K562 (cell line): ENCODE results near the gene MT4. TPM values are rescaled to one million over a fixed set of nuclear protein-coding genes. Genes with fewer than 3 reads are reported as not detected.

Source experiments
- ATAC-seq: fragments of 200-7000 bp; cut with Tn5 transposase; 3 replicates; pipeline ENCODE4 v1.9.1; 2020; ENCODE audit warnings: moderate library complexity
- BruUV-seq: library from RNA; stranded (reverse); fragments of 400-500 nt; replicated peaks from 2 replicates; lab custom pipeline; 2021; lab: Mats Ljungman, UMichigan
- CTCF ChIA-PET: fragments of 300-600 bp; formaldehyde crosslinking; extraction: SDS; loops from one replicate; lab custom pipeline; 2021; ENCODE audit warnings: low intra/inter-chr PET ratio; lab: Yijun Ruan, JAX
- POLR2A ChIA-PET: fragments of 300-600, 350-650 bp; sonication (Branson Sonifier 250); formaldehyde crosslinking; extraction: SDS; loops from one replicate; lab custom pipeline; 2021; ENCODE audit warnings: antibody characterized with exemption, inconsistent platforms; lab: Yijun Ruan, JAX
- DNase-seq, 4 experiments: peaks; one replicate each; pipeline versions ENCODE4 v3.0.0 to v3.0.0-alpha.2; 2011 to 2018; ENCODE audit warnings: low spot score in 3 of 4, mixed read lengths in 3 of 4; ENCODE audit errors: extremely low read depth in 1 of 4
- FAIRE-seq: peaks from 2 replicates; lab custom pipeline; 2011; peaks lifted over from hg19 to GRCh38; lab: Jason Lieb, UNC
- H2AFZ ChIP-seq: 2 replicates; pipeline ENCODE4 v1.6.0; 2011; ENCODE audit warnings: low read depth, low read length, control low read depth, inconsistent platforms
- H3K27ac ChIP-seq: fragments of 200-600 bp; 3 replicates; pipeline ENCODE4 v1.8.0; 2011; ENCODE audit warnings: low read depth, mild to moderate bottlenecking, control low read depth, inconsistent platforms, low read length, moderate library complexity, mixed read lengths; ENCODE audit errors: extremely low read depth
- H3K27me3 ChIP-seq, 2 experiments: fragments of 300-600 bp in 1 of 2; 2 replicates in 1 of 2; 3 replicates in 1 of 2; pipeline versions ENCODE4 v1.6.0 to v1.8.0; 2011; ENCODE audit warnings: inconsistent platforms in 2 of 2, low read length in 2 of 2, mild to moderate bottlenecking in 1 of 2, mixed read lengths in 1 of 2, moderate library complexity in 1 of 2; ENCODE audit not compliant: control insufficient read depth in 2 of 2, insufficient read depth in 2 of 2
- H3K36me3 ChIP-seq: fragments of 300-600 bp; 3 replicates; pipeline ENCODE4 v1.8.0; 2011; ENCODE audit warnings: mild to moderate bottlenecking, low read length, inconsistent platforms; ENCODE audit not compliant: control insufficient read depth, insufficient read depth
- H3K4me1 ChIP-seq, 2 experiments: fragments of 200-600 bp in 1 of 2; replicated peaks in 1 of 2; 2 replicates in 1 of 2; 3 replicates in 1 of 2; pipeline versions ENCODE4 v1.5.1 to v1.8.0; 2011; ENCODE audit warnings: inconsistent platforms in 2 of 2, low read length in 2 of 2, mild to moderate bottlenecking in 1 of 2, mixed read lengths in 1 of 2, moderate library complexity in 1 of 2; ENCODE audit not compliant: control insufficient read depth in 2 of 2, insufficient read depth in 2 of 2
- H3K4me2 ChIP-seq: 2 replicates; pipeline ENCODE4 v1.6.1; 2011; ENCODE audit warnings: low read length, control low read depth, inconsistent platforms, mixed read lengths; ENCODE audit not compliant: insufficient read depth
- H3K4me3 ChIP-seq: fragments of 200-600 bp; sonication (generic), shearing (Covaris generic); 2 replicates; pipeline ENCODE4 v1.5.1; 2016; ENCODE audit warnings: control low read depth, inconsistent platforms
- H3K79me2 ChIP-seq: fragments of 200-600 bp; 3 replicates; pipeline ENCODE4 v1.8.0; 2011; ENCODE audit warnings: low read length, inconsistent platforms; ENCODE audit not compliant: control insufficient read depth, insufficient read depth
- H3K9ac ChIP-seq, 2 experiments: 2 replicates each; pipeline versions ENCODE4 v1.6.0 to v1.6.1; 2011; ENCODE audit warnings: low read depth in 2 of 2, low read length in 2 of 2, control low read depth in 1 of 2, inconsistent platforms in 1 of 2, mild to moderate bottlenecking in 1 of 2, mixed read lengths in 1 of 2; ENCODE audit not compliant: insufficient read depth in 1 of 2
- H3K9me1 ChIP-seq: one replicate; pipeline ENCODE4 v1.6.0; 2011; ENCODE audit warnings: inconsistent platforms, mild to moderate bottlenecking, low read length, moderate library complexity; ENCODE audit not compliant: control insufficient read depth, insufficient read depth
- H3K9me3 ChIP-seq: replicated peaks from 2 replicates; pipeline ENCODE4 v1.5.1; 2011; ENCODE audit warnings: low read depth, low read length, inconsistent platforms; ENCODE audit not compliant: control insufficient read depth, insufficient read depth
- H4K20me1 ChIP-seq: replicated peaks from 2 replicates; pipeline ENCODE4 v1.6.1; 2011; ENCODE audit warnings: low read length, inconsistent platforms, mixed read lengths; ENCODE audit not compliant: control insufficient read depth, insufficient read depth
- BRD9 ChIP-seq: fragments of 450-650 bp; IDR thresholded peaks from 2 replicates; pipeline ENCODE4 v1.6.1; 2018; ENCODE audit warnings: low read depth; ENCODE audit not compliant: partially characterized antibody
- ERF ChIP-seq: fragments of 450-650 bp; formaldehyde crosslinking; IDR thresholded peaks from 2 replicates; pipeline ENCODE4 v1.4.0; 2020; ENCODE audit warnings: mild to moderate bottlenecking, mixed read lengths
- NR3C1 ChIP-seq: sonication (generic); formaldehyde crosslinking; IDR thresholded peaks from 2 replicates; pipeline ENCODE4 v1.8.1; 2022; ENCODE audit warnings: missing genetic modification reagents
- POU5F1 ChIP-seq: fragments of 150-350 bp; IDR thresholded peaks from 2 replicates; pipeline ENCODE4 v1.6.1; 2014; ENCODE audit warnings: borderline replicate concordance, low read length, low read depth, mild to moderate bottlenecking; ENCODE audit not compliant: partially characterized antibody
- ZNF507 ChIP-seq: conservative IDR thresholded peaks from 2 replicates; pipeline ENCODE4 v1.6.1; 2017; ENCODE audit warnings: missing genetic modification characterization, missing compliant biosample characterization
- WGBS: fragments of 100-300 bp; shearing (Covaris generic); methylation state at CpG from one replicate; pipeline ENCODE4 v1.1.6; 2016; ENCODE audit warnings: low coverage, mixed read lengths; ENCODE audit not compliant: insufficient coverage; ENCODE audit errors: missing lambda C conversion rate; 5-methylcytosine and 5-hydroxymethylcytosine counted together
- in situ Hi-C: fragments of 300-500 bp; cut with MboI; formaldehyde crosslinking; loops from 4 replicates; pipeline ENCODE4 v1.15.0; 2018; ENCODE audit warnings: inconsistent platforms, mixed read lengths
- intact Hi-C: fragments of 100-400 bp; cut with micrococcal nuclease; formaldehyde crosslinking; loops from 2 replicates; pipeline ENCODE4 v1.14.2; 2022
- polyA plus RNA-seq, 8 experiments: library from polyadenylated mRNA; depleted of rRNA in 4 of 8; stranded (reverse) in 5 of 8; unstranded in 3 of 8; fragments of >200 nt; fragmentation: Nextera tagmentation in 2 of 8; fragmentation: Illumina TruSeq in 1 of 8; extraction: Ambion mirVana in 2 of 8; extraction: Trizol in 1 of 8; gene quantifications; 2 replicates each; pipeline versions ENCODE4 v1.2.1 to v1.2.3, GENCODE V29; 2011 to 2014; ENCODE audit warnings: inconsistent platforms in 1 of 8, missing spikeins in 1 of 8
- total RNA-seq, 7 experiments: library from RNA; depleted of rRNA in 6 of 7; stranded (reverse); fragments of >200 nt in 6 of 7; fragmentation: Illumina TruSeq in 2 of 7; extraction: Trizol in 2 of 7; gene quantifications; 2 replicates each; pipeline versions ENCODE4 v1.2.1 to v1.2.3, GENCODE V29; 2011 to 2021; ENCODE audit warnings: low replicate concordance in 1 of 7

The MT4 gene
- total and polyA plus RNA-seq, 9 of the 15 experiments (the other 6 are each of a cell fraction or from before 2014, with no cell fraction given), result not detected

DNA sequence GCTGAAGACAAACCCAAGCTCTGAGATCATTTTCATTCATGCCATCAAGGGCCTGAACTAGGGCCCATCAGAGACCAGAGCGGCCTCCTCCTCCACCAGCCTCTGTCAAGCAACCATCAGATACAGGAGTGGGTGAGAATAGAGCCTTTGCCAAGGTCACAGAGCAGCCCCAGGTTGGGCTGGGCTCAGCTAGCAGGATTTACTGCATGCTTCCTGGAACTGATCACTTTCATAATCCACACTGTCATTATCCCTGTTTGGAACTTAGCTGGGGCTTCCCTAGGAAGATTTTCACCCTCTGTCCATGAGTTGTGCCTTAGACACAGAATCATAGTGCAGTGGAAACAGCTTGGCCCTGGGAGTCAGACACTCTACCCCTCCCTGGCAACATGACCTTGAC is 5.1 kb downstream of the MT4 start (continued):
- TF ChIP-seq ERF (CRISPR knock-in tag) (no peak), ZNF507 (tag) (no peak), POU5F1 (no peak), NR3C1 (CRISPR knock-in tag) (no peak)
- TF ChIP-seq, all 486 proteins: peak for 0

DNA sequence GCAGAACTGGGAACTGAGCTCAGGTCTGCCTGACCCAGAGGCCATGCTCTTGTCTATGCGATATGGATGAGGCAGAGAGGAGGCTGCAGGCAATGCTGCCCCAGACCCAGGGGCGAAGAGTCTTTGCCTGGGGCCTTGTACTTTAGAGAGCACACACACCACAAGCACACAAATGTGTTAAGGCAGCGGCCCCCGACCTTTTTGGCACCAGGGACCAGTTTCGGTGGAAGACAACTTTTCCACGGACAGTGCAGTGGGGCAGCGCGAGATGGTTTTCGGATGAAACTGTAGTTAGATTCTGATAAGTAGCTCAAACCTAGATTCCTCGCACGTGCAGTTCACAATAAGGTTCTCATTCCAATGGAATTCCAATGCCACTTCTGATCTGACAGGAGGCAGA is 6.7 kb downstream of the MT4 start:
- no peak overlapping the region for H3K9ac ChIP-seq

More for the DNA sequence above, 6.7 kb downstream of the MT4 start:
- H3K27ac ChIP-seq, result no peak overlapping the region
- 0 out of 2 replicates have a peak, but pooled peaks cover 2% of the 10 kb centered on the region for H3K9me3 ChIP-seq
- peaks cover 10 to 29% of the 10 kb centered on the region in 2 experiments; a peak in 4 of 5 replicates for H3K27me3 ChIP-seq
- intact Hi-C loops (loop anchor here (10.0 kb wide), 1 partner anchor 213 kb away; no protein-coding TSS in a partner anchor), in situ Hi-C loops (no loop called here)
- no peaks in the 10 kb centered on the region for H4K20me1 ChIP-seq
- no peak for TF ChIP-seq BRD9
- no peak overlapping the region for H3K4me3 ChIP-seq
- H3K79me2 ChIP-seq, result no peaks in the 10 kb centered on the region
- ChIA-PET CTCF (no interaction called here), POLR2A (interaction anchor here (1.0 kb wide), 1 partner anchor 24 kb away, joined by 4 read pairs; no protein-coding TSS in a partner anchor)
- no peak overlapping the region for H2AFZ ChIP-seq
- H3K9me1 ChIP-seq, result no peaks in the 10 kb centered on the region
- no TSS peak for BruUV-seq
- ATAC-seq (no peak), DNase-seq (no peak), FAIRE-seq (no peak)
- WGBS, result 10% methylated on average over 11 of the region's 11 CpGs
- H3K4me1 ChIP-seq, result no peaks in the 10 kb centered on the region
- H3K4me2 ChIP-seq, result no peak overlapping the region
- no peaks in the 10 kb centered on the region for H3K36me3 ChIP-seq
